Trophoblast cell (in vitro differentiated cells and primary cell): ENCODE results near the gene YIF1A.

Experiments used
- DNase-seq, 2 donors: peaks; one replicate each; pipeline ENCODE4 v3.0.0-alpha.2; 2016
- H2AFZ ChIP-seq: 2 replicates; pipeline ENCODE4 v1.6.1; 2013; ENCODE audit warnings: low read length, moderate library complexity, mild to moderate bottlenecking; ENCODE audit not compliant: insufficient read depth, poor library complexity
- H2AK5ac ChIP-seq: 2 replicates; pipeline ENCODE4 v1.6.1; 2013; ENCODE audit warnings: mild to moderate bottlenecking, low read length
- H2BK120ac ChIP-seq: 2 replicates; pipeline ENCODE4 v1.6.1; 2013; ENCODE audit warnings: low read length, mild to moderate bottlenecking, moderate library complexity; ENCODE audit not compliant: insufficient read depth, poor library complexity
- H2BK12ac ChIP-seq: 2 replicates; pipeline ENCODE4 v1.6.1; 2013; ENCODE audit warnings: mild to moderate bottlenecking, low read length, moderate library complexity
- H2BK5ac ChIP-seq: 2 replicates; pipeline ENCODE4 v1.6.1; 2013; ENCODE audit warnings: low read length, low read depth, moderate library complexity, mild to moderate bottlenecking; ENCODE audit not compliant: poor library complexity
- H3K14ac ChIP-seq: 2 replicates; pipeline ENCODE4 v1.6.1; 2013; ENCODE audit warnings: mild to moderate bottlenecking, low read length
- H3K18ac ChIP-seq: 2 replicates; pipeline ENCODE4 v1.6.1; 2013; ENCODE audit warnings: mild to moderate bottlenecking, low read length
- H3K23ac ChIP-seq: 2 replicates; pipeline ENCODE4 v1.6.1; 2013; ENCODE audit warnings: low read length
- H3K27ac ChIP-seq: 2 replicates; pipeline ENCODE4 v1.5.1; 2013; ENCODE audit warnings: low read depth, mild to moderate bottlenecking, inconsistent platforms, low read length, moderate library complexity
- H3K27me3 ChIP-seq: 2 replicates; pipeline ENCODE4 v1.6.1; 2013; ENCODE audit warnings: inconsistent platforms, mild to moderate bottlenecking, low read length, moderate library complexity; ENCODE audit not compliant: insufficient read depth
- H3K36me3 ChIP-seq, 2 experiments: 1 replicate in 1 of 2; 2 replicates in 1 of 2; pipeline ENCODE4 v1.6.1; 2013; ENCODE audit warnings: low read length in 2 of 2, mild to moderate bottlenecking in 2 of 2, moderate library complexity in 1 of 2; ENCODE audit not compliant: insufficient read depth in 2 of 2, control insufficient read depth in 1 of 2
- H3K4ac ChIP-seq: 2 replicates; pipeline ENCODE4 v1.6.1; 2013; ENCODE audit warnings: low read depth, mild to moderate bottlenecking, low read length, moderate library complexity
- H3K4me1 ChIP-seq, 2 experiments: 1 replicate in 1 of 2; 2 replicates in 1 of 2; pipeline ENCODE4 v1.6.1; 2013; ENCODE audit warnings: low read length in 2 of 2, mild to moderate bottlenecking in 2 of 2, moderate library complexity in 1 of 2; ENCODE audit not compliant: insufficient read depth in 2 of 2, control insufficient read depth in 1 of 2
- H3K4me2 ChIP-seq: 2 replicates; pipeline ENCODE4 v1.6.1; 2013; ENCODE audit warnings: inconsistent platforms, mild to moderate bottlenecking, low read length, moderate library complexity
- H3K4me3 ChIP-seq: 2 replicates; pipeline ENCODE4 v1.5.1; 2013; ENCODE audit warnings: mild to moderate bottlenecking, low read depth, low read length, inconsistent platforms
- H3K79me1 ChIP-seq: one replicate; pipeline ENCODE4 v1.6.1; 2013; ENCODE audit warnings: low read length
- H3K79me2 ChIP-seq: 2 replicates; pipeline ENCODE4 v1.6.1; 2013; ENCODE audit warnings: low read length, mild to moderate bottlenecking; ENCODE audit not compliant: control insufficient read depth, insufficient read depth, poor library complexity
- H3K9ac ChIP-seq: 2 replicates; pipeline ENCODE4 v1.6.1; 2013; ENCODE audit warnings: mild to moderate bottlenecking, low read length
- H3K9me3 ChIP-seq: 2 replicates; pipeline ENCODE4 v1.6.1; 2013; ENCODE audit warnings: low read depth, mild to moderate bottlenecking, control low read depth, inconsistent platforms, low read length; ENCODE audit not compliant: insufficient read depth
- H4K12ac ChIP-seq: 2 replicates; pipeline ENCODE4 v1.6.1; 2013; ENCODE audit warnings: low read depth, mild to moderate bottlenecking, low read length, moderate library complexity
- H4K8ac ChIP-seq: 2 replicates; pipeline ENCODE4 v1.6.1; 2013; ENCODE audit warnings: low read depth, mild to moderate bottlenecking, low read length, moderate library complexity
- H4K91ac ChIP-seq: one replicate; pipeline ENCODE4 v1.6.1; 2013; ENCODE audit warnings: low read depth, mild to moderate bottlenecking, low read length, moderate library complexity
- WGBS: extraction: QIAGEN DNeasy Blood & Tissue Kit; methylation state at CpG from one replicate; pipeline ENCODE4 v1.1.7; 2013; ENCODE audit warnings: missing lambda C conversion rate; ENCODE audit not compliant: insufficient read length, insufficient coverage; ENCODE audit errors: extremely low coverage; 5-methylcytosine and 5-hydroxymethylcytosine counted together

YIF1A gene

DNA sequence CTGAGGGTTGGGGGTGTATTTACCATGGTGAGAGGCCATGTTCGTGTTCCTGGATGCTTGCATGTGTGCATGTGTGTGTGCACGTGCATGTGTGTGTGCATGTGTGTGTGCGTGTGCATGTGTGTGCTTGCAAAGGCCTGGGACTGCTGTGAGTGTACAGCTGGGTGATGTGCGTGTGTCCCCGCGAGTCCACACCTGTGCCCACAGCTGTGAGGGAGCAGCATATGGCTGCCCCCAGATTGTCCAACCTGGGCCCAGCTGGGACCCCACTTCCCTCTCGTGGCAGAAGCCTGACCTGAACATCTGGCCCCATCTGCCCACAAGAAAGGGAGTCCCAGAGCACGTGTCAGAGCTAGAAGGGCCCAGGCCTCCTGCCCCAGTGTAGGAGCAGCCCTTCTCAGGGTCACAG, 36.3 kb upstream of the YIF1A start:
- peak overlapping the region; percentile 34 for H4K8ac ChIP-seq
- no peak overlapping the region for H3K27ac ChIP-seq
- no peak overlapping the region for H2BK5ac ChIP-seq
- H3K36me3 ChIP-seq = no peaks in the 10 kb centered on the region
- H4K91ac ChIP-seq = peak overlapping the region; percentile 83
- H3K18ac ChIP-seq = peak overlapping the region; percentile 36
- H2BK120ac ChIP-seq = peak overlapping the region; percentile 40
- peaks cover 4% of the 10 kb centered on the region for H3K9me3 ChIP-seq
- peak overlapping the region; percentile 73 for H2BK12ac ChIP-seq
- no CpG with 5 or more reads among the region's 8 CpGs for WGBS
- H3K79me1 ChIP-seq = peaks cover 23% of the 10 kb centered on the region
- H3K14ac ChIP-seq = peak overlapping the region; percentile 34
- H3K9ac ChIP-seq = no peak overlapping the region
- H2AK5ac ChIP-seq = peak overlapping the region; percentile 2
- peaks cover 2% of the 10 kb centered on the region for H3K79me2 ChIP-seq
- no peak overlapping the region for H2AFZ ChIP-seq
- H3K4me2 ChIP-seq = no peak overlapping the region
- H3K23ac ChIP-seq = no peak overlapping the region
- DNase-seq = no peak
- no peaks in the 10 kb centered on the region for H3K27me3 ChIP-seq
- H3K4me3 ChIP-seq = no peak overlapping the region
- H4K12ac ChIP-seq = no peak overlapping the region
- H3K4ac ChIP-seq = no peak overlapping the region
- peaks cover 43 to 49% of the 10 kb centered on the region in 2 experiments for H3K4me1 ChIP-seq

DNA sequence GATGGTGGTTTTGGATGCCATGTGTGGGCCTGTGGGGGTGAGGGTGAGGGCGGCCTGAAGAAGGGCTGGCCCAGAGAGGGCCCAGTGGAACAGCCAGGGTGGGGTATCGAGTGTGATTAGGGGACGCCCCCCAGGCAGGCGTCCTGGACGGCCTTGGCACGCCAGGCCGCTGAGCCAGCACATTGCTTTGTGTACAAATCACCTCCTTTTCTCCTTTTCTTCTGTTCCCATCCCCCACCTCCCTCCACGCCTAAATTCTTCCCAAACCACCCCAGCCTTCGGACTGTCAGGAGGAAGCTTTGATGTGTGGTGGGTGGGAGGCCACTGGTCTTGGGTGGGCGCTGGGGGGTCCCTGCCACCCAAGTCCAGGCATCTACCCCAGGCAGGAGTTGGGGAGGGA, 35.7 kb upstream of the YIF1A start:
- Histone ChIP-seq H3K18ac (peak overlapping the region; percentile 36), H2AK5ac (peak overlapping the region; percentile 40), H3K27ac (no peak overlapping the region), H3K27me3 (no peaks in the 10 kb centered on the region), H4K8ac (peak overlapping the region; percentile 34), H3K36me3 (no peaks in the 10 kb centered on the region), H3K4ac (peak overlapping the region; percentile 1), H3K4me2 (no peak overlapping the region), H4K12ac (no peak overlapping the region), H3K4me1 (peaks cover 43 to 49% of the 10 kb centered on the region in 2 experiments), H2AFZ (no peak overlapping the region), H3K9me3 (peaks cover 4% of the 10 kb centered on the region), H3K79me1 (peaks cover 23% of the 10 kb centered on the region), H3K23ac (no peak overlapping the region), H3K9ac (no peak overlapping the region), H2BK120ac (peak overlapping the region; percentile 36), H2BK5ac (peak overlapping the region; percentile 19), H3K14ac (peak overlapping the region; percentile 47), H4K91ac (peak overlapping the region; percentile 83), H3K4me3 (no peak overlapping the region), H3K79me2 (peaks cover 2% of the 10 kb centered on the region), H2BK12ac (peak overlapping the region; percentile 66)
- DNase-seq = no peak
- WGBS = no CpG with 5 or more reads among the region's 10 CpGs

- no peak for DNase-seq
- H3K9me3 ChIP-seq = peaks cover 4% of the 10 kb centered on the region
- H3K79me1 ChIP-seq = peaks cover 23% of the 10 kb centered on the region
- no peak overlapping the region for H4K91ac ChIP-seq
- no peak overlapping the region for H3K4ac ChIP-seq
- no peak overlapping the region for H2BK5ac ChIP-seq
- no peak overlapping the region for H4K12ac ChIP-seq
- no peak overlapping the region for H2AFZ ChIP-seq
- H3K4me3 ChIP-seq = peak overlapping the region; percentile 1
- H3K4me1 ChIP-seq = peaks cover 45 to 49% of the 10 kb centered on the region in 2 experiments
- H2BK120ac ChIP-seq = no peak overlapping the region
- no peak overlapping the region for H3K4me2 ChIP-seq
- no peaks in the 10 kb centered on the region for H3K27me3 ChIP-seq
- no peak overlapping the region for H3K27ac ChIP-seq
- H4K8ac ChIP-seq = no peak overlapping the region
- H3K36me3 ChIP-seq = no peaks in the 10 kb centered on the region
- no peak overlapping the region for H2BK12ac ChIP-seq
- H3K9ac ChIP-seq = no peak overlapping the region
- no peak overlapping the region for H2AK5ac ChIP-seq
- no peak overlapping the region for H3K18ac ChIP-seq
- H3K79me2 ChIP-seq = peaks cover 2% of the 10 kb centered on the region
- no peak overlapping the region for H3K23ac ChIP-seq
- WGBS = no CpG with 5 or more reads among the region's 1 CpG
- H3K14ac ChIP-seq = no peak overlapping the region
These were observed 34.7 kb upstream of the YIF1A start for GRCh38 chr11:66323684-66324083.

DNA sequence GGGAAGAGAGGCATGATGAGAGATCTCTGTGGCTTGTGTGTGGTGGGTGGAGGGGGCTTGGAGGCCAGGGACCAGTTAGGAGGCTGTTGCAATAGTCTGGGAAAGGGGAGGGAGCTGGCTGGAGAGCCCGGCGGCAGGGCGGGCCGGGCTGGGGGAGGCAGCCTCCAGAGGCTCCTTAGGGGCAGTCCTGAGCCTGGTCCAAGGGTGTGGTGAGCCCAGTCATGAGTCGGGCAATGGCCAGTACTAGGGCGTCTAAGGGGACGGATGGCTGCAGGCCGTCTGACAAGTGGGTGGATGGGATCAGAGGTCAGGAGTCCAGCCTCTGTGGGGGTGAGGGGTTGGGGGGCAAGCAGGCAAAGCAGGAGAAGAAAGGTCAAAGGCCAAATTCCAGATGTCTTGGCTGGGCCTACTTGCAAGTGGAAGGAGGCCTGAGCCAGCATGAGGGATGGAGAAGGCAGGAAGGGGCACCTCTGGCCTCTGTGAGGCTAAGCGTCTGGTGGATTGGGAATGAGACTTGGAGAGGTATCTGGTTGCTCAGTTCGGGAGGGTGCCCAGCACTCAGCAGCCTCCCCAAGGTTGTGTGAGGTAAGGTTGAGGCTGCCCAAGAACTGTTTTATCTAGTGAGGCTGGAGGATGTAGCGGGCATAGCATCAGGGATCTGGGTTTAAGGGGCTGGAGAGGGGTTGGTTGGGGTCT, 33.9 kb upstream of the YIF1A start:
- Histone ChIP-seq H3K4ac (no peak overlapping the region), H2AFZ (no peak overlapping the region), H3K36me3 (no peaks in the 10 kb centered on the region), H3K27me3 (no peaks in the 10 kb centered on the region), H2AK5ac (no peak overlapping the region), H3K27ac (no peak overlapping the region), H3K4me2 (no peak overlapping the region), H3K9ac (no peak overlapping the region), H3K23ac (no peak overlapping the region), H3K14ac (no peak overlapping the region), H2BK120ac (no peak overlapping the region), H3K9me3 (peaks cover 4% of the 10 kb centered on the region), H4K91ac (no peak overlapping the region), H4K12ac (no peak overlapping the region), H3K4me1 (peaks cover 47 to 50% of the 10 kb centered on the region in 2 experiments), H2BK5ac (no peak overlapping the region), H2BK12ac (no peak overlapping the region), H3K18ac (no peak overlapping the region), H3K4me3 (no peak overlapping the region), H3K79me1 (peaks cover 25% of the 10 kb centered on the region), H3K79me2 (peaks cover 2% of the 10 kb centered on the region), H4K8ac (no peak overlapping the region)
- DNase-seq = no peak
- no CpG with 5 or more reads among the region's 11 CpGs for WGBS
